GM21528 (cell line): ENCODE results near the gene PLEKHM3.

ENCODE experiments used
- ATAC-seq: cut with Tn5 transposase; IDR thresholded peaks from one replicate; pipeline ENCODE4 v1.9.1; 2021; ENCODE audit warnings: mild to moderate bottlenecking, moderate library complexity; ENCODE audit not compliant: unreplicated experiment, low FRiP score

The PLEKHM3 gene

GRCh38 chr2:207868855-207869596, 156.3 kb downstream of the PLEKHM3 start:
- no peak for ATAC-seq

- no peak for ATAC-seq
Observed at GRCh38 chr2:207867905-207868304, 157.4 kb downstream of the PLEKHM3 start.

GRCh38 chr2:207867056-207867455, 158.3 kb downstream of the PLEKHM3 start:
- no peak for ATAC-seq

- no peak for ATAC-seq
Observed at GRCh38 chr2:207865210-207865609, 160.1 kb downstream of the PLEKHM3 start.

GRCh38 chr2:207863345-207863744, 162.0 kb downstream of the PLEKHM3 start:
- ATAC-seq = no peak

- ATAC-seq = no peak
Observed at GRCh38 chr2:207861789-207862188, 163.5 kb downstream of the PLEKHM3 start.

GRCh38 chr2:207860685-207861084, 164.6 kb downstream of the PLEKHM3 start:
- ATAC-seq = no peak

GRCh38 chr2:207855591-207855990, 169.7 kb downstream of the PLEKHM3 start:
- ATAC-seq = no peak

GRCh38 chr2:207854484-207855440, 170.6 kb downstream of the PLEKHM3 start:
- no peak for ATAC-seq

GRCh38 chr2:207852791-207853190, 172.5 kb downstream of the PLEKHM3 start:
- no peak for ATAC-seq

- ATAC-seq = no peak
Observed at GRCh38 chr2:207849443-207849842, 175.9 kb downstream of the PLEKHM3 start.

- ATAC-seq = no peak
Observed at GRCh38 chr2:207848545-207848928, 176.8 kb downstream of the PLEKHM3 start.

GRCh38 chr2:207847807-207848544, 177.4 kb downstream of the PLEKHM3 start:
- ATAC-seq = no peak

- no peak for ATAC-seq
Observed at GRCh38 chr2:207847098-207847806, 178.1 kb downstream of the PLEKHM3 start.

GRCh38 chr2:207845202-207845864, 180.0 kb downstream of the PLEKHM3 start:
- no peak for ATAC-seq

- no peak for ATAC-seq
Observed at GRCh38 chr2:207844648-207845047, 180.7 kb downstream of the PLEKHM3 start.

- ATAC-seq = no peak
Observed at GRCh38 chr2:207840101-207840500, 185.2 kb downstream of the PLEKHM3 start.

- no peak for ATAC-seq
Observed at GRCh38 chr2:207839575-207839974, 185.8 kb downstream of the PLEKHM3 start.

- ATAC-seq = no peak
Observed at GRCh38 chr2:207839028-207839427, 186.3 kb downstream of the PLEKHM3 start.
